ENCODE results near the gene DENND1A.

GRCh38 chr9:123414204-123414603 is 515.7 kb downstream of the DENND1A start:
- no peak for TF ChIP-seq ZC3H11A (IDR thresholded peaks at IDR 0.05)
- TF ChIP-seq CTCF (IDR thresholded peaks at IDR 0.05), result no peak
- no peak for TF ChIP-seq USF2 (IDR thresholded peaks at IDR 0.05)
- TF ChIP-seq BCL3 (IDR thresholded peaks at IDR 0.05), result no peak
- no peak for TF ChIP-seq POLR2A (IDR thresholded peaks at IDR 0.05; ENCODE audit: low read length)
